A549 (cell line): ENCODE measurements around the gene GTPBP6.

Source experiments
- CHD2 ChIP-seq: fragments of 150-350 bp; IDR thresholded peaks from 2 replicates; pipeline ENCODE4 v1.6.1; 2014; ENCODE audit warnings: low read length; ENCODE audit not compliant: partially characterized antibody
- GATA3 ChIP-seq: IDR thresholded peaks from 2 replicates; pipeline ENCODE4 v1.6.1; 2012; ENCODE audit warnings: borderline replicate concordance
- HDAC2 ChIP-seq: fragments of 200-600 bp; sonication (generic); IDR thresholded peaks from 2 replicates; pipeline ENCODE4 v1.6.1; 2016
- JUNB ChIP-seq: fragments of >200 bp; sonication (Bioruptor Twin); formaldehyde crosslinking; IDR thresholded peaks from 2 replicates; pipeline ENCODE4 v1.6.1; 2016
- MAFK ChIP-seq: fragments of 450-650 bp; IDR thresholded peaks from 2 replicates; pipeline ENCODE4 v1.6.1; 2014; ENCODE audit not compliant: partially characterized antibody
- POLR2A ChIP-seq: IDR thresholded peaks from 2 replicates; pipeline ENCODE4 v1.6.1; 2012; ENCODE audit warnings: mild to moderate bottlenecking, low read length
- RAD21 ChIP-seq, 2 experiments: fragments of >200 bp in 1 of 2; sonication (Bioruptor Twin) in 1 of 2; formaldehyde crosslinking in 1 of 2; IDR thresholded peaks in 1 of 2; conservative IDR thresholded peaks in 1 of 2; 2 replicates in 1 of 2; 3 replicates in 1 of 2; pipeline ENCODE4 v1.6.1; 2012 to 2018; ENCODE audit warnings: inconsistent platforms in 1 of 2
- RFX5 ChIP-seq: fragments of 450-650 bp; IDR thresholded peaks from 2 replicates; pipeline ENCODE4 v1.7.1; 2014; ENCODE audit warnings: antibody characterized with exemption, mild to moderate bottlenecking, moderate library complexity
- TF ChIP-seq, protein P1 (sequence below): fragments of 450-650 bp; IDR thresholded peaks from 2 replicates; pipeline ENCODE4 v1.6.1; 2014; ENCODE audit warnings: antibody characterized with exemption
- TF ChIP-seq, protein P2 (sequence below): IDR thresholded peaks from 2 replicates; pipeline ENCODE4 v1.6.1; 2012; ENCODE audit warnings: low read depth, borderline replicate concordance
- TF ChIP-seq, protein P3 (sequence below): fragments of >200 bp; sonication (Bioruptor Twin); formaldehyde crosslinking; IDR thresholded peaks from 3 replicates; pipeline ENCODE4 v1.5.1; 2016

DNA sequence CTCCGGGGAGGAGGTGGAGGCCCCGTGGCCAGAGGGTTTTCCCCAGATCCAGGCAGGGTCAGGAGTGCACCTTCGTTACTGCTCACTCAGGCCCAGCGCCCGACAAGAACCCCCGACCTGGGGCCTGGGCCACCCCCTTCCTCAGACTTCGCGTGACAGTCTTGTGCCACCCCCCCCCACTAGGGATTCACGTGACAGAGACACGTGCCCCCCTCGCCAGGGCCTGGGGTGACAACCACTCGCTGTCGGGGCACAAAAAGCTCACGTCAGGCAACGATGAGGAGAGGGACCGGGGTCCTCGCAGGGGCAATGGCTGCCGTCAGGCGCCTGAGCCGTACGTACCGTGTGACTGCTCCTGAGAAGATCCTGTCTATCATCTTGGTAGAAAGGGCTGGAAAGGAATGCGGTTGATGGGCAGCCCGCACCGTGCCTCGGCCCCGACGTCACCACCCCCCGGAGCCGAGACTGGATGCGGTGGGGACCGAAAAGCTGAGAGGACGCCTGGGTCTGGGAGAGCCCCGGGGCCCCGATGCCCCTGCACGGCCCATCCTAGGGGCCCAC is 23.0 kb upstream of the GTPBP6 start:
- TF ChIP-seq RFX5: no peak
- no peak for TF ChIP-seq HDAC2
- TF ChIP-seq, protein P1, sequence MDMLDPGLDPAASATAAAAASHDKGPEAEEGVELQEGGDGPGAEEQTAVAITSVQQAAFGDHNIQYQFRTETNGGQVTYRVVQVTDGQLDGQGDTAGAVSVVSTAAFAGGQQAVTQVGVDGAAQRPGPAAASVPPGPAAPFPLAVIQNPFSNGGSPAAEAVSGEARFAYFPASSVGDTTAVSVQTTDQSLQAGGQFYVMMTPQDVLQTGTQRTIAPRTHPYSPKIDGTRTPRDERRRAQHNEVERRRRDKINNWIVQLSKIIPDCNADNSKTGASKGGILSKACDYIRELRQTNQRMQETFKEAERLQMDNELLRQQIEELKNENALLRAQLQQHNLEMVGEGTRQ: no peak
- TF ChIP-seq, protein P2, sequence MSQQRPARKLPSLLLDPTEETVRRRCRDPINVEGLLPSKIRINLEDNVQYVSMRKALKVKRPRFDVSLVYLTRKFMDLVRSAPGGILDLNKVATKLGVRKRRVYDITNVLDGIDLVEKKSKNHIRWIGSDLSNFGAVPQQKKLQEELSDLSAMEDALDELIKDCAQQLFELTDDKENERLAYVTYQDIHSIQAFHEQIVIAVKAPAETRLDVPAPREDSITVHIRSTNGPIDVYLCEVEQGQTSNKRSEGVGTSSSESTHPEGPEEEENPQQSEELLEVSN: no peak
- TF ChIP-seq MAFK: no peak
- TF ChIP-seq, protein P3, sequence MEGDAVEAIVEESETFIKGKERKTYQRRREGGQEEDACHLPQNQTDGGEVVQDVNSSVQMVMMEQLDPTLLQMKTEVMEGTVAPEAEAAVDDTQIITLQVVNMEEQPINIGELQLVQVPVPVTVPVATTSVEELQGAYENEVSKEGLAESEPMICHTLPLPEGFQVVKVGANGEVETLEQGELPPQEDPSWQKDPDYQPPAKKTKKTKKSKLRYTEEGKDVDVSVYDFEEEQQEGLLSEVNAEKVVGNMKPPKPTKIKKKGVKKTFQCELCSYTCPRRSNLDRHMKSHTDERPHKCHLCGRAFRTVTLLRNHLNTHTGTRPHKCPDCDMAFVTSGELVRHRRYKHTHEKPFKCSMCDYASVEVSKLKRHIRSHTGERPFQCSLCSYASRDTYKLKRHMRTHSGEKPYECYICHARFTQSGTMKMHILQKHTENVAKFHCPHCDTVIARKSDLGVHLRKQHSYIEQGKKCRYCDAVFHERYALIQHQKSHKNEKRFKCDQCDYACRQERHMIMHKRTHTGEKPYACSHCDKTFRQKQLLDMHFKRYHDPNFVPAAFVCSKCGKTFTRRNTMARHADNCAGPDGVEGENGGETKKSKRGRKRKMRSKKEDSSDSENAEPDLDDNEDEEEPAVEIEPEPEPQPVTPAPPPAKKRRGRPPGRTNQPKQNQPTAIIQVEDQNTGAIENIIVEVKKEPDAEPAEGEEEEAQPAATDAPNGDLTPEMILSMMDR: no peak
- TF ChIP-seq GATA3: no peak
- TF ChIP-seq RAD21 (conservative IDR thresholded peaks at IDR 0.05 in 1 of 2, IDR thresholded peaks at IDR 0.05 in 1 of 2): no peak
- TF ChIP-seq JUNB: no peak
- no peak for TF ChIP-seq CHD2
- TF ChIP-seq POLR2A: no peak
